ENCODE results near the gene TFPI.

- TF ChIP-seq CTCF (conservative IDR thresholded peaks at IDR 0.05; ENCODE audit: low read length) (no peak), EZH2phosphoT487 (IDR thresholded peaks at IDR 0.05; ENCODE audit: borderline replicate concordance, low read depth, low read length) (no peak)
These were observed 49.1 kb downstream of the TFPI start for GRCh38 chr2:187505065-187505672.

All from OCI-LY7 (cell line).